IMR-90 (cell line): ENCODE results near the gene IL16. TPM values are rescaled to one million over a fixed set of nuclear protein-coding genes. Genes with fewer than 3 reads are reported as not detected.
A peak's percentile ranks its signal among the peaks of the same experiment; 100 is the strongest.

ENCODE experiments used
- ATAC-seq: fragments of 200-7000 bp; cut with Tn5 transposase; 2 replicates; pipeline ENCODE4 v1.9.1; 2020; ENCODE audit warnings: low read depth, mild to moderate bottlenecking, moderate library complexity
- BruUV-seq: library from RNA; stranded (reverse); fragments of 400-500 nt; replicated peaks from 2 replicates; lab custom pipeline; 2021; lab: Mats Ljungman, UMichigan
- CTCF ChIA-PET: fragments of 300-600 bp; formaldehyde crosslinking; extraction: SDS; loops from one replicate; lab custom pipeline; 2021; ENCODE audit warnings: antibody characterized with exemption; lab: Yijun Ruan, JAX
- POLR2A ChIA-PET: fragments of 300-600 bp; sonication (Branson Sonifier 250); formaldehyde crosslinking; loops from one replicate; lab custom pipeline; 2022; ENCODE audit warnings: antibody characterized with exemption; ENCODE audit not compliant: unreplicated experiment; lab: Charles Lee
- DNase-seq: peaks from one replicate; pipeline ENCODE4 v3.0.0; 2013
- H2AFZ ChIP-seq: replicated peaks from 2 replicates; pipeline ENCODE3; 2013; ENCODE audit warnings: low read length, mild to moderate bottlenecking; ENCODE audit not compliant: poor library complexity
- H2AK5ac ChIP-seq: 2 replicates; pipeline ENCODE4 v1.6.1; 2013; ENCODE audit warnings: low read depth, low read length, inconsistent platforms
- H2AK9ac ChIP-seq: replicated peaks from 2 replicates; pipeline ENCODE3; 2013; ENCODE audit warnings: mild to moderate bottlenecking, low read depth, low read length, moderate library complexity; ENCODE audit not compliant: poor library complexity
- H2BK120ac ChIP-seq: 2 replicates; pipeline ENCODE4 v1.6.1; 2013; ENCODE audit warnings: low read depth, low read length, inconsistent platforms
- H2BK15ac ChIP-seq: 3 replicates; pipeline ENCODE4 v1.6.1; 2013; ENCODE audit warnings: low read depth, low read length, inconsistent platforms
- H2BK20ac ChIP-seq: 2 replicates; pipeline ENCODE4 v1.6.1; 2013; ENCODE audit warnings: low read depth, mild to moderate bottlenecking, inconsistent platforms, low read length, moderate library complexity
- H2BK5ac ChIP-seq: 2 replicates; pipeline ENCODE4 v1.6.1; 2013; ENCODE audit warnings: mild to moderate bottlenecking, low read depth, low read length, inconsistent platforms; ENCODE audit not compliant: poor library complexity, severe bottlenecking
- H3K14ac ChIP-seq: replicated peaks from 2 replicates; pipeline ENCODE4 v1.6.1; 2013; ENCODE audit warnings: low read depth, low read length, inconsistent platforms
- H3K18ac ChIP-seq: 2 replicates; pipeline ENCODE4 v1.6.1; 2013; ENCODE audit warnings: low read depth, low read length, control low read depth
- H3K23ac ChIP-seq: 2 replicates; pipeline ENCODE4 v1.6.1; 2013; ENCODE audit warnings: low read depth, low read length, inconsistent platforms
- H3K27ac ChIP-seq: 2 replicates; pipeline ENCODE4 v1.5.1; 2013; ENCODE audit warnings: mild to moderate bottlenecking, control low read depth, low read length; ENCODE audit not compliant: insufficient read depth
- H3K27me3 ChIP-seq: 2 replicates; pipeline ENCODE4 v1.6.1; 2013; ENCODE audit warnings: low read length; ENCODE audit not compliant: control insufficient read depth, insufficient read depth
- H3K36me3 ChIP-seq: 2 replicates; pipeline ENCODE4 v1.6.1; 2013; ENCODE audit warnings: low read length, mixed read lengths; ENCODE audit not compliant: control insufficient read depth, insufficient read depth
- H3K4ac ChIP-seq: 2 replicates; pipeline ENCODE4 v1.6.1; 2013; ENCODE audit warnings: low read depth, low read length, inconsistent platforms
- H3K4me1 ChIP-seq: 2 replicates; pipeline ENCODE4 v1.6.1; 2013; ENCODE audit warnings: low read length, mixed read lengths; ENCODE audit not compliant: control insufficient read depth, insufficient read depth
- H3K4me2 ChIP-seq: 2 replicates; pipeline ENCODE4 v1.6.1; 2013; ENCODE audit warnings: low read depth, mild to moderate bottlenecking, control low read depth, low read length, moderate library complexity
- H3K4me3 ChIP-seq: 2 replicates; pipeline ENCODE4 v1.5.1; 2013; ENCODE audit warnings: low read depth, mild to moderate bottlenecking, control low read depth, low read length, moderate library complexity; ENCODE audit not compliant: insufficient read depth
- H3K56ac ChIP-seq: 2 replicates; pipeline ENCODE4 v1.6.1; 2013; ENCODE audit warnings: low read length, inconsistent platforms; ENCODE audit not compliant: insufficient read depth; ENCODE audit errors: extremely low read depth
- H3K79me1 ChIP-seq, 2 experiments: 2 replicates each; pipeline ENCODE4 v1.6.1; 2013; ENCODE audit warnings: low read length in 2 of 2, inconsistent platforms in 1 of 2, low read depth in 1 of 2
- H3K9ac ChIP-seq: 2 replicates; pipeline ENCODE4 v1.6.1; 2013; ENCODE audit warnings: low read depth, low read length, control low read depth
- H3K9me1 ChIP-seq: 2 replicates; pipeline ENCODE4 v1.6.1; 2013; ENCODE audit warnings: low read length, inconsistent platforms; ENCODE audit not compliant: insufficient read depth
- H3K9me3 ChIP-seq: 2 replicates; pipeline ENCODE4 v1.6.1; 2013; ENCODE audit warnings: low read length; ENCODE audit not compliant: control insufficient read depth, insufficient read depth
- H4K20me1 ChIP-seq: 2 replicates; pipeline ENCODE4 v1.6.1; 2013; ENCODE audit warnings: low read length, inconsistent platforms; ENCODE audit not compliant: insufficient read depth
- H4K5ac ChIP-seq: 2 replicates; pipeline ENCODE4 v1.6.1; 2013; ENCODE audit warnings: mild to moderate bottlenecking, low read depth, low read length, control low read depth
- H4K8ac ChIP-seq, 2 experiments: 2 replicates each; pipeline ENCODE4 v1.6.1; 2013; ENCODE audit warnings: low read depth in 2 of 2, low read length in 2 of 2, control low read depth in 1 of 2, inconsistent platforms in 1 of 2
- H4K91ac ChIP-seq: 2 replicates; pipeline ENCODE4 v1.6.1; 2013; ENCODE audit warnings: low read depth, low read length, inconsistent platforms; ENCODE audit not compliant: insufficient read depth
- BHLHE40 ChIP-seq: fragments of 150-350 bp; IDR thresholded peaks from 2 replicates; pipeline ENCODE4 v1.6.1; 2016; ENCODE audit warnings: mild to moderate bottlenecking, low read depth, low read length
- CEBPB ChIP-seq: IDR thresholded peaks from 2 replicates; pipeline ENCODE4 v1.6.1; 2012; ENCODE audit warnings: low read depth, low read length, improper control_type of control experiment
- CHD1 ChIP-seq: IDR thresholded peaks from 2 replicates; pipeline ENCODE4 v1.6.1; 2012; ENCODE audit warnings: low read depth, low read length, improper control_type of control experiment
- FOS ChIP-seq: fragments of 150-350 bp; IDR thresholded peaks from 2 replicates; pipeline ENCODE4 v1.6.1; 2016; ENCODE audit warnings: low read depth, low read length
- MAFK ChIP-seq: IDR thresholded peaks from 2 replicates; pipeline ENCODE4 v1.6.1; 2012; ENCODE audit warnings: low read depth, low read length, improper control_type of control experiment
- MAZ ChIP-seq: IDR thresholded peaks from 2 replicates; pipeline ENCODE4 v1.6.1; 2012; ENCODE audit warnings: low read depth, mild to moderate bottlenecking, low read length, improper control_type of control experiment, moderate library complexity, borderline replicate concordance
- MXI1 ChIP-seq: IDR thresholded peaks from 2 replicates; pipeline ENCODE4 v1.6.1; 2012; ENCODE audit warnings: low read depth, mild to moderate bottlenecking, low read length, moderate library complexity, borderline replicate concordance
- NFE2L2 ChIP-seq: fragments of 150-350 bp; IDR thresholded peaks from 2 replicates; pipeline ENCODE4 v1.6.1; 2016; ENCODE audit warnings: low read depth, mild to moderate bottlenecking, low read length
- POLR2A ChIP-seq: IDR thresholded peaks from 2 replicates; pipeline ENCODE4 v1.6.1; 2012; ENCODE audit warnings: mild to moderate bottlenecking, low read depth, low read length
- RAD21 ChIP-seq: IDR thresholded peaks from 2 replicates; pipeline ENCODE4 v1.6.1; 2012; ENCODE audit warnings: low read length, improper control_type of control experiment
- RCOR1 ChIP-seq: IDR thresholded peaks from 2 replicates; pipeline ENCODE4 v1.6.1; 2012; ENCODE audit warnings: mild to moderate bottlenecking, low read length, improper control_type of control experiment; ENCODE audit not compliant: insufficient replicate concordance
- RFX5 ChIP-seq: IDR thresholded peaks from 2 replicates; pipeline ENCODE4 v1.8.0; 2012; ENCODE audit warnings: low read depth, mild to moderate bottlenecking, low read length, moderate library complexity
- SMC3 ChIP-seq: fragments of 150-350 bp; IDR thresholded peaks from 2 replicates; pipeline ENCODE4 v1.6.1; 2016; ENCODE audit warnings: low read depth, mild to moderate bottlenecking, antibody characterized with exemption, low read length, moderate library complexity
- USF2 ChIP-seq: fragments of 150-350 bp; IDR thresholded peaks from 2 replicates; pipeline ENCODE4 v1.6.1; 2017; ENCODE audit warnings: mild to moderate bottlenecking, antibody characterized with exemption, low read length, low read depth
- WGBS, 2 experiments: methylation state at CpG; one replicate each; pipeline versions ENCODE4 v1.1.5 to v1.1.7; 2013; ENCODE audit warnings: missing lambda C conversion rate in 2 of 2; ENCODE audit not compliant: insufficient read length in 1 of 2; ENCODE audit errors: extremely low coverage in 2 of 2; 5-methylcytosine and 5-hydroxymethylcytosine counted together
- dilution Hi-C: fragments of 300-500 bp; cut with HindIII; formaldehyde crosslinking; loops from one replicate; pipeline ENCODE4 v1.14.3; 2018; ENCODE audit warnings: low sequenced_read_pairs; ENCODE audit not compliant: unreplicated experiment
- in situ Hi-C: fragments of 300-500 bp; cut with MboI; formaldehyde crosslinking; loops from 3 replicates; pipeline ENCODE4 v1.14.3; 2019; ENCODE audit warnings: low sequenced_read_pairs, inconsistent platforms, mixed read lengths
- intact Hi-C: fragments of 100-400 bp; cut with micrococcal nuclease; formaldehyde crosslinking; loops from 2 replicates; pipeline ENCODE4 v1.10.0; 2022
- polyA plus RNA-seq, 3 experiments: library from polyadenylated mRNA; depleted of rRNA; stranded (reverse); fragments of >200 nt; gene quantifications; 2 replicates each; pipeline ENCODE4 v1.2.3, GENCODE V29; 2012; ENCODE audit warnings: low replicate concordance in 1 of 3
- total RNA-seq: library from RNA; depleted of rRNA; stranded (reverse); fragments of >200 nt; gene quantifications from 2 replicates; pipeline ENCODE4 v1.2.3, GENCODE V29; 2012
- TF ChIP-seq, protein P1 (sequence below): fragments of 150-350 bp; IDR thresholded peaks from 2 replicates; pipeline ENCODE4 v1.6.1; 2016; ENCODE audit warnings: low read depth, mild to moderate bottlenecking, low read length, moderate library complexity, borderline replicate concordance

The IL16 gene
- total and polyA plus RNA-seq, 2 of the 4 experiments (the other 2 are of a cell fraction), result 0.18 to 0.27 TPM

GRCh38 chr15:81312790-81313543 lies 116.3 kb downstream of the IL16 start:
- Histone ChIP-seq H3K4ac (peak overlapping the region; percentile 95), H4K91ac (peak overlapping the region; percentile 79), H2BK5ac (peak overlapping the region; percentile 86), H3K27ac (peak overlapping the region; percentile 82), H3K23ac (peak overlapping the region; percentile 66; the same call in 1 of the 2 replicates), H2BK20ac (peak overlapping the region; percentile 91), H2AK9ac (peak overlapping the region; percentile 87), H3K36me3 (peaks cover 44% of the 10 kb centered on the region), H3K9me1 (peaks cover 36% of the 10 kb centered on the region), H3K14ac (peak overlapping the region; percentile 59), H4K5ac (peak overlapping the region; percentile 59), H2BK120ac (peak overlapping the region; percentile 96), H3K79me1 (0 out of 4 replicates have a peak, but pooled peaks cover 0 to 11% of the 10 kb centered on the region in 2 experiments), H2AFZ (peak overlapping the region; percentile 80), H4K20me1 (no peaks in the 10 kb centered on the region), H3K56ac (peak overlapping the region; percentile 40; the same call in 1 of the 2 replicates), H3K18ac (peak overlapping the region; percentile 68), H3K9ac (no peak overlapping the region), H4K8ac (peak overlapping the region; percentile 29 to 71; a peak in 3 of 4 replicates), H2BK15ac (peak overlapping the region; percentile 68; the same call in 2 of the 3 replicates), H2AK5ac (peak overlapping the region; percentile 91), H3K4me3 (no peak overlapping the region), H3K9me3 (no peaks in the 10 kb centered on the region), H3K4me1 (peaks cover 20% of the 10 kb centered on the region), H3K27me3 (no peaks in the 10 kb centered on the region), H3K4me2 (peak overlapping the region; percentile 9; the same call in 1 of the 2 replicates)
- TF ChIP-seq CEBPB (peak; percentile 100), RCOR1 (peak; percentile 14), SMC3 (no peak), CHD1 (no peak), USF2 (peak; percentile 31; the same call in 1 of the 2 replicates), RAD21 (peak; percentile 21; the same call in 1 of the 2 replicates), RFX5 (no peak), POLR2A (no peak), NFE2L2 (peak; percentile 42; the same call in 1 of the 2 replicates), MAZ (peak; percentile 35; the same call in 1 of the 2 replicates), FOS (peak; percentile 100), MAFK (peak; percentile 18; the same call in 1 of the 2 replicates), MXI1 (no peak; the same call in 1 of the 2 replicates), BHLHE40 (peak; percentile 78)
- TF ChIP-seq, protein P1, sequence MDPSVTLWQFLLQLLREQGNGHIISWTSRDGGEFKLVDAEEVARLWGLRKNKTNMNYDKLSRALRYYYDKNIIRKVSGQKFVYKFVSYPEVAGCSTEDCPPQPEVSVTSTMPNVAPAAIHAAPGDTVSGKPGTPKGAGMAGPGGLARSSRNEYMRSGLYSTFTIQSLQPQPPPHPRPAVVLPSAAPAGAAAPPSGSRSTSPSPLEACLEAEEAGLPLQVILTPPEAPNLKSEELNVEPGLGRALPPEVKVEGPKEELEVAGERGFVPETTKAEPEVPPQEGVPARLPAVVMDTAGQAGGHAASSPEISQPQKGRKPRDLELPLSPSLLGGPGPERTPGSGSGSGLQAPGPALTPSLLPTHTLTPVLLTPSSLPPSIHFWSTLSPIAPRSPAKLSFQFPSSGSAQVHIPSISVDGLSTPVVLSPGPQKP, result no peak
- dilution Hi-C loops, result no loop called here
- ChIA-PET CTCF (interaction anchor here (0.7 to 1.1 kb wide), 2 partner anchors 22 to 47 kb away, joined by 3 read pairs; no protein-coding TSS in a partner anchor), POLR2A (interaction anchor here (0.6 kb wide), 1 partner anchor 11 kb away, joined by 4 read pairs; the partner anchor contains the start of gene STARD5)
- ATAC-seq (peak; percentile 88), DNase-seq (peak; percentile 99)
- intact Hi-C loops, result no loop called here
- 23% methylated on average over 16 of the region's 22 CpGs; no CpG with 5 or more reads in 1 of the 2 experiments for WGBS, 2 experiments
- in situ Hi-C loops, result no loop called here
- BruUV-seq, result no TSS peak
